Measurements from ENCODE around the gene OAF.

OAF gene

GRCh38 chr11:120224361-120224760 lies 13.5 kb downstream of the OAF start:
- no peak for DNase-seq

- DNase-seq, result no peak
Measured at GRCh38 chr11:120224972-120225909, 14.4 kb downstream of the OAF start.

DNA sequence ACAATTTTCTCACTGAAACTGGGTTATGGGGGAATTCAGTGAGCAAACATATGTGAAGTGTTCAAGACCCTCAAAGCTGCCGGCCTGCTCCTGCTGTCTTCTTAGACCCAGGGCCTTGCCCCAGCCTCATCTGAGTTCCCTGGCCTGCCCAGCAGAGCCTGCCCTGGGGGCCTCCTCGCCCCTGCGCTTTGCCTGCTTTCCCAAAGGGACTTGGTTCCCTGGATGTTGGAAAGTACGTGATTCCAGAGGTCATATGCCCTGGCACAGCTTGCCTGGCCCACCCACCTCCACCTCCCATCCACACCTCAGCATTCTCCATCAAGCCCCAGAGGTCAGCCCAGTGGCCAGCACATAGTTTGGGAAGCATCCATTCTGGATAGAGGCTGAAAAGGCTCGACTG lies 15.4 kb downstream of the OAF start:
- no peak for DNase-seq

DNA sequence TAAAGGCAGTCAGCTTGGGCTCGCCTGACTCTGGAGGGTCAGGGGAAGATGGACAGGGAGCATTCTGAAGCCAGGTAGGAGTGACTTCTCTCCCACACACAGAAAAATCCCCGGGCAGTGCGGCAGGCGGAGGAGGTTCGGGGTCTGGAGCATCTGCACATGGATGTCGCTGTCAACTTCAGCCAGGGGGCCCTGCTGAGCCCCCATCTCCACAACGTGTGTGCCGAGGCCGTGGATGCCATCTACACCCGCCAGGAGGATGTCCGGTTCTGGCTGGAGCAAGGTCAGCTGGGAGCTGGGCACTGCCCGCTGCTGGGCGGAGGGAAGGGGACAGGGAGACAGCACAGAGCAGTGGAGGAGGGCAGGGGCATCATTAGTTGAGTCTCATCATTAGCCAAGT lies 15.9 kb downstream of the OAF start:
- DNase-seq, result no peak

- no peak for DNase-seq
Measured at GRCh38 chr11:120227228-120227852, 16.5 kb downstream of the OAF start.

- no peak for DNase-seq
Measured at GRCh38 chr11:120228794-120229384, 18.1 kb downstream of the OAF start.

DNA sequence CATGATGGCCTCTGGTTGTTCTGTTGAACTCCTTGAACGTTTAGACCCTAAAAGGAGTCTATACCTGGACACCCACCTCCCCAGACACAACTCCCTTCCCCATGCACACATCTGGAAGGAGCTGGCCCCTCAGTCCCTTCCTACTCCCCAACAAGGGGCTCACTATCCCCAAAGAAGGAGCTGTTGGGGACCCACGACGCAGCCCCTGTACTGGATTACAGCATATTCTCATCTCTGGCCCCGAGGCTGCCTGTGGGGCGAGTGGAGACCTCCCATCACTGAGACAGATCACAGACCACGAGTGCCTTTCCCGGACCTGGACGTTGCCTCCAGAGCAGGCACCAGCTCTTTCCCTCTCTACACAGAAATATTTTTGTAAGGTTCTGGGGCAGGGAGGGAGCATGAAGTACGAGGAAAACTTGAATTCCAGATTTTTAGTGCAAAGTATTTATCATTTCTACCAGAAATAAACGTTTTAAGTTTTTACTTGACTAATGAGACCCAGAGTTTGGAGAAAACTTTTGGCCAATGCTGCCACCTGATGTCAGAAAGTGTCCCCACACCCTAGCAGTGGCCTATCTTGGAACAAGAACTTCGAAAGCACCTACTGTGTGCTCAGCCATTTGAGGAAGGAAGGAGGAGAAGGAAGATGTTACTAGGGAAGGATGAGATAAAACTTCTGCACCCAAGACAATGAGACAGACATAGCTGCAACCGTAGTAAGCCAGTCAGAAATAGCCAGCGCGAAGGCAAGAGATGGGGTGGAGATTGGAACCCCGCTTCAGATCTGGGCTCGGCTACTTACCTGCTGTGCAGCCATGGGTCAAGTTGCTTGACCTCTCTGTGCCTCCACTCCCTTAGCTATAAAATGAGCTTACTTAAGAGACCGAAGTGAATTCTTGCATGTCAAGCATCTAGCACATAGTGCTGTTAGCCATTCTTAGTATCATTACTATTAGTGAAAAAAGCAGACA lies 18.9 kb downstream of the OAF start:
- no peak for DNase-seq

DNA sequence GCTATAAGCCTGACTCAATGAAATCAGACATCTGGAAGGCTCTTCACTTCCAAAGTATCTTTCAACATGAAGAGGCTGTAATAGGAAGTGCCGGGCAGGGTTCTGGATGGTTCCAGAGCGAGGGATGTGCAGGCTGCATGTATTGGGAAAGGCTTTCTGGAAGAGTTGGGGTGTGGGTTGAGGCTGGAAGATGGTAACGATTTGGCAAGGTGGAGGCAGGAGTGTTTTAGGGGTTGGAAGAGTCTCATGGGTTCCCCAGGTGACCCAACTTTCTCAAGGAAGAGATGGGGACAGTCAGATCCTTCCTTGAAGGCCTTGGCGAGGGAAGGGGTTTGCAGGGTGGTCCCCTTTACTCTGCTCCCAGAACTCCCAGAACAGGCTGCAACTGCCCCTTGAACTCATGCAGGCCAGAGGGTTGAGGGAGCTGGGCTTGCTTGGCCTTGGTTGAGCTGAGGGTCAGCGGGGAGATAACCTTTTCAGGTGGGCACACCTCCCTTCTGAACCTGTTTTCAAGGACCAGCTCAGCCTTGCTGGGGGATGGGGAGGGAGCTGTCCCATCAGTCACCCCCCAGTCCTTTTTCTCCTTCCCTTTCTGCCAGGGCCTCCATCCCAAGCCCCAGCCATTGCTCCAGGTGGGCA lies 19.7 kb downstream of the OAF start:
- DNase-seq, result no peak

- no peak for DNase-seq
Measured at GRCh38 chr11:120231963-120232362, 21.1 kb downstream of the OAF start.

DNA sequence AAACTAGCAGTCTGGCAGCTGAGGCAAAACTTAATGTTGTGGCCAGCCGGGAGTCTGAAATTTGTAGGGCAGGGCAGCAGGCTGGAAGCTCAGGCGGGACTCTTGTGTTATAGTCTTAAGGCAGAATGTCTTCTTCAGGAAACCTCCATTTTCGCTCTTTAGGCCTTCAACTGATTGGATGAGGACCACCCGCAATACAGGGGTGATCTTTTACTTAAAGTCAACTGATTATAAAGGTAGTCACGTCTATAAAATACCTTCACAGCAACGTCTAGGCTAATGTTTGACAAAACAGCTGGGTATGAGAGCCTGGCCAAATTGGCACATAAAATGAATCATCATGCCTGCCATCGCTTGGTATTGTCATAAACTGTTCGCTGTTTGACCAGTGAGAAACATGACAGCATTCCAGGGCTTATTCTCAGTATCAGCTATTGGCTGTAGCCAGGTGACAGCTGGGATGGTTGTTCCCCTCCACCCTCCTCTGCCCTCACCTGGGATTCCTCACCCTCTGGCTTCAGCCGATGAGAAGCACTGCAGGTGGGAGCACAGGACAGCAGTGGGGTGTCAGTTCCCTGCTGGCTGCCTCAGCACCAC lies 22.5 kb downstream of the OAF start:
- no peak for DNase-seq

DNA sequence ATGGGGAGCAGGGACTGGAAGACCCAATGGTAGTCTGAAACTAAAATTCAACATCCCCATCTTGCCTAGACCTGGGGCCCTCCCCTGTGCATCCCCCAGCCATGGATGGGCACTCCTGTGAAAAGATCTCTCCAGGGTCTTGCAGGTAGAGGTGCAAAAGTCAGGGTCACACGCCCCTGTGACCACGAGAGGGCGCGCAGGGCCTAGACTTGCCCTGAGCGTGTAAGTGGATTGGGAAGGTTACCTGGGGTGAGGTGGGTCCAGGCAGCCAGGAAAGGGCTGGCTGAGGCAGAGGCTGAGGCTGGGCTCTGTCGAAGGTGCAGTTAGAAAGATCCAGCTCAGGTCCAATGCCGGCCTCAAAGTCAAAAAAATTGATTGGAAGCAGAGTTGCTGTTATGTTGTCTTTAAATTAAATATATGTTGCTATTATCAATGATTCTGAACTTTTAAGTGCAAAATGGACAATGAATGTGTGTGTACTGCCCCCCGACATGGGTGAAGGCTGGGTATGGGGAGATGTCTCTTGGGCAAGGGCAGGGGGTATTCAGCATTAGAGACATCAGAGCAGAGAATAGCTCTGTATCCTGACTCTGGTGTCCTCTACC lies 24.3 kb downstream of the OAF start:
- DNase-seq, result peak; percentile 38

GRCh38 chr11:120236169-120237107 lies 25.6 kb downstream of the OAF start:
- no peak for DNase-seq

DNA sequence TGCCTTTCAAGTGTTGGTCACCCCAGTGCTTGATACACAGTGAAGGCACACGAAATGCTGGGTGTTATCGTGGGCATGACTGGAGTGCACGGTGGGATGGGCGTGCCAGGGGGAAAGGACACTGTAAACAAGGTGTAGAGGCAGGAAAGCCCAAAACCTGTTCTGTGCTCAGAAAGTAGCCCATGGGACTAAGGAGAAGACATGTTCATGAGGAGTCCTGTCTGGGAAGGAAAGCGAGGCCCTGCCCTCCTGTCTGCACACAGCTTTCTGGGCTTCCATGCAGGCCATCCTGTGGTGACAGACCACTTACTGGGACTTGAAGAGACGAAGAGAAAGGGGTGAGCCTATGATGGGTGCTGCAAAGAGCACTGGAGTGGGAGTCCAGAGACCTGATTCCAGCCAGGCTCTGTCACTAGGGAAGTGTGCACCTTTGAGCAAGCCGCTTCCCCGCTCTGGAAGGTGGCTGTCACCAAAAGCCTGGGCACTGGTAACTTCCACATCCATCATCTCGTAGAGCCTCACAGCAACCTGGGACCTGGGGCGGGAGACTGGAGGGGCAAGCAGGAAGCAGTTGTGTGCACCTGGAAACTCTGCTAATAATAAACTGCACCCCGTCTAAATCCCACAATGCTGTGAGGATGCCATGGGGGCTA lies 28.3 kb downstream of the OAF start:
- DNase-seq, result no peak

DNA sequence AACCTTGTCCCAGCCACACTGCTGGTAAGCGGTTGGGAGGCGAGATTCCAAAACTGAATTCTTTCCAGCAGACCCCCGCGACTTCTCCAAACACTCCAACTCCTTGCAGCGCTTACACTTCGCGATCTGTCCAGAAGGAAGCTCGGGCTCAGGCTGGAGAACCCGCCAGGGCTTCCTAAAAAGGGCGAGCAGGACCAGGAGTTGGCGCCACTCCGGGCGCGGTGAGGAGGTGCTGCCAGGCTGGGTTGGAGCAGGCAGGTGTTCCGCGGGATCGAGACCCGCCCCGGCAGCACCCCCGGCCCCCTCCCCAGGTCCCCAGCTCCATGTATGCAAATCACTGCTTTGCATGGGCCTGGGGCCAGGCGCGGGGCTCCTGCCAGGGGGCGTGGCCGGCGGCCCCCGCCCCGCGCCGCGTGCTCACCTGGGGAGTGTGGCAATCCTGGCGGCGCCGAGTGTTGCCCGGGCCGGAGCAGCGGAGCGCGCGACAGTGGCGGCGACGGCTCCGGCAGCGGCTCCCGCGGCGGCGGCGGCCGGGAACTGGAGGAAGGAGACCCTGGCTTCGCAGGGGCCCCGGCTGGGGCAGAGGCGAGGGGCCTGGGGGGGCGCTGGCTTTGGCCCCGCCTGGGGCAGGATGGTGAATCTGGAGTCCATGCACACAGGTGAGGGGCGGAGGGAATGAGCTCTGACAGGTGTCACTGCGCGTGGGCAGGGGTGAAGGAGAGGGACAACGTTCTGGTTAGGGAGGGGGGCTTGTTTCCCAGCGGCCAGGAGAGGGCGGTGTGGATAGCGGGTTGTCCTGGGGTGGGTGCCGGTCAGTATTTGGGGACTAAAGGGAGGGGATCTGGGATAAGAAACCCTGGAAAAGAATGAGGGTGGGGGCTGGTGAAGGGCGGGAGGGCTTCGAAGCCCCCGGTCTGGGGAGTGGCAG lies 29.1 kb downstream of the OAF start, which contains the start of gene POU2F3:
Gene POU2F3 (plus strand): TSS at position 428 of the 928 bp plus-strand sequence. CDS start 204 bp downstream, at position 632.
- no peak for DNase-seq

DNA sequence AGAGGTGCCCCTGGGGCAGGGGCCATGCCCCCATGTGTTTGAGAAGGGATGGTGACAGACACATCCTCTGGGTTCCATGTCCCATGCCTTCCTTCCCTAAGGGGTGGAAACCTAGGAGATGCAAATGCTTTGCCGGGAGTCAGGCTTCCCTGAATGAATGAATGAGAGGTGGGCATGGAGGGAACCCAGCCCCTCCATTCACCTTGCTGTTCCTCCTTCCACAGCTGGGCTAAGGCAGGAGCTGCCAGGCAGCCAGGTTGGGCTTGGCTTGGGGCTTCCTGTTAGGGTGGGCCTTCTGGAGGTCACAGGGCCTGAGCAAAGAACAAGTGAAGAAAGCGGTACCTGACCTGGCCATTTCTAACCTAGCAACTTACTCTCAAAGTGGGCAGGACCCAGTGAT lies 30.0 kb downstream of the OAF start:
- no peak for DNase-seq

DNA sequence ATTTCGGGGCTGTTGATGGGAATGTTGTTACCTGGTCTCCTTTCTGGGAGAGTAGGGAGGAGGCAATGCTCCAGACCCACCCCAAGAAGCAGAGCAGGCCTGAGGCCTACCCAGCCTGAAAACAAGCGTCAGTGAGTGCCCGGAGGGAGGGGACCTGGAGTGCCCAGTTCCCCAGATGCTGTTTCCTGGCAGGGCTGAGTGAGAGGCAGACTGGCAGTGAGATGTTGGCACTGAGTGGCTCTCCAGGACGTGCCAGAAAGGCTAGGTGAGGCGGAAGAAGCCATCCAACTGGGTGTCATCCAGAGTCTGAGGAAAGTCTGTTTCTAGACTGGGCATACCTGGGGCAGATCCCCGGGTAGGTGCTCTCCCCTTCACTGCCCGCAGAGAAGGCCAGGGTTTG lies 30.4 kb downstream of the OAF start:
- no peak for DNase-seq

DNA sequence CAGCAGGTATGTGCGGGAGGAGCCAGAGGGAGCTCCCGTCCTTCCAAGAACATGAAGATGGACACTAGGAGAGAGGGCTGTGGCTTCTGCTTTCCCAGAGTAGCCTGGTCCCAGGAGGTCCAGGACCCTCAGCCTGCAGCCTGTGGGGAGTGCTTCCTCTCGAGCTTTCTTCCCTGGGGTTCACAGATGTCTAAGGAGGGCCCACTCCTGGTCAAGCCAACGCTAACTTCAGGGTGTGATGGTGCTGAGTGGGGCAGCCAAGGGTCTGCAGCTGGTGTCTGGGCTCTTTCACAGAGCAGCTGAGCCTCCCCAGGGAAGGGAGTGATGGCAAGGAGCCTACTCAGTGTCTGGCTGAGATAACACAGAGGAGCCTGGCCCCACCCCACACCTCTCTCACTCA lies 32.4 kb downstream of the OAF start:
- DNase-seq, result no peak
